Gastroesophageal sphincter (tissue), 4 donors: ENCODE measurements around the gene PCDH9. TPM values are rescaled to one million over a fixed set of nuclear protein-coding genes. Genes with fewer than 3 reads are reported as not detected.

Experiments used
- ATAC-seq: fragments of 150-250 bp; one replicate; pipeline ENCODE4 v1.9.1; 2016; ENCODE audit warnings: mild to moderate bottlenecking, moderate library complexity
- H3K27ac ChIP-seq, 4 donors: fragments of 200-600 bp; sonication (generic) in 3 of 4; 1 replicate in 3 of 4; 2 replicates in 1 of 4; pipeline ENCODE4 v1.5.1; 2016 to 2019
- H3K27me3 ChIP-seq: fragments of 200-600 bp; sonication (generic); one replicate; pipeline ENCODE4 v1.5.1; 2019
- H3K36me3 ChIP-seq, 2 donors: fragments of 200-600 bp; sonication (generic); one replicate each; pipeline ENCODE4 v1.5.1; 2019; ENCODE audit warnings: control low read depth in 1 of 2
- H3K4me1 ChIP-seq, 3 donors: fragments of 200-600 bp; sonication (generic); 1 replicate in 2 of 3; 2 replicates in 1 of 3; pipeline ENCODE4 v1.5.1; 2016 to 2019; ENCODE audit warnings: control low read depth in 2 of 3
- H3K4me3 ChIP-seq, 2 donors: fragments of 200-600 bp; sonication (generic); one replicate each; pipeline ENCODE4 v1.5.1; 2019; ENCODE audit warnings: mild to moderate bottlenecking in 1 of 2, moderate library complexity in 1 of 2
- H3K9me3 ChIP-seq, 3 donors: fragments of 200-600 bp; sonication (generic); one replicate each; pipeline ENCODE4 v1.5.1; 2017 to 2019; ENCODE audit warnings: control low read depth in 2 of 3
- CTCF ChIP-seq, 4 experiments: fragments of 200-600 bp in 2 of 4; fragments of 450-650 bp in 2 of 4; sonication (generic) in 1 of 4; IDR thresholded peaks; one replicate each; pipeline ENCODE4 v1.5.1; 2017 to 2019; ENCODE audit warnings: antibody characterized with exemption in 4 of 4, mild to moderate bottlenecking in 2 of 4, moderate library complexity in 2 of 4
- EP300 ChIP-seq: sonication (generic); formaldehyde crosslinking; IDR thresholded peaks from one replicate; pipeline ENCODE4 v1.6.1; 2017; ENCODE audit warnings: antibody characterized with exemption, mild to moderate bottlenecking
- POLR2A ChIP-seq, 2 donors: fragments of 450-650 bp; IDR thresholded peaks; one replicate each; pipeline ENCODE4 v1.6.1; 2017; ENCODE audit warnings: antibody characterized with exemption in 2 of 2, mild to moderate bottlenecking in 2 of 2, moderate library complexity in 1 of 2
- POLR2AphosphoS5 ChIP-seq: sonication (generic); formaldehyde crosslinking; IDR thresholded peaks from one replicate; pipeline ENCODE4 v1.6.1; 2017; ENCODE audit warnings: antibody characterized with exemption
- WGBS, 2 donors: methylation state at CpG; one replicate each; pipeline ENCODE4 v1.1.5; 2018; ENCODE audit warnings: low coverage in 1 of 2; 5-methylcytosine and 5-hydroxymethylcytosine counted together
- total RNA-seq, 4 donors: library from RNA; depleted of rRNA; stranded (reverse); fragments of >200 nt; gene quantifications; one replicate each; pipeline ENCODE4 v1.1.0, GENCODE V29; 2016

PCDH9 gene
- total RNA-seq, 4 donors from 2014 or later: 52.9 to 141 (median 56.5) TPM

- H3K4me1 ChIP-seq: peaks cover 0 to 20% (median 7%) of the 10 kb centered on the region in 3 donors
- WGBS, 2 donors: 71 to 97% methylated on average over 1 to 2 of the region's 2 CpGs
- H3K27ac ChIP-seq: no peak overlapping the region
- ATAC-seq: no peak
- H3K27me3 ChIP-seq: no peaks in the 10 kb centered on the region
- H3K4me3 ChIP-seq: no peak overlapping the region
- no peaks in the 10 kb centered on the region for H3K9me3 ChIP-seq
- H3K36me3 ChIP-seq: no peaks in the 10 kb centered on the region
- no peak for TF ChIP-seq EP300
Observed at GRCh38 chr13:66659286-66659685, 570.9 kb downstream of the PCDH9 start.

- H3K9me3 ChIP-seq: no peaks in the 10 kb centered on the region
- no peaks in the 10 kb centered on the region for H3K27me3 ChIP-seq
- ATAC-seq: peak; percentile 71
- TF ChIP-seq POLR2AphosphoS5 (peak; percentile 39), EP300 (no peak), CTCF (IDR thresholded peaks at IDR 0.05) (no peak), POLR2A (IDR thresholded peaks at IDR 0.05) (no peak)
- H3K4me3 ChIP-seq: no peak overlapping the region
- H3K27ac ChIP-seq: peak overlapping the region in 2 of 4 donors; percentile 12 to 57
- 13 to 29% methylated on average over 6 of the region's 6 CpGs for WGBS, 2 donors
- no peaks in the 10 kb centered on the region for H3K36me3 ChIP-seq
- H3K4me1 ChIP-seq: peaks cover 0 to 20% (median 7%) of the 10 kb centered on the region in 3 donors
Observed at GRCh38 chr13:66657165-66657881, 572.8 kb downstream of the PCDH9 start.

GRCh38 chr13:66655847-66656454, 574.2 kb downstream of the PCDH9 start:
- H3K27me3 ChIP-seq: no peaks in the 10 kb centered on the region
- WGBS, 2 donors: 71 to 84% methylated on average over 2 of the region's 2 CpGs
- no peaks in the 10 kb centered on the region for H3K36me3 ChIP-seq
- H3K4me1 ChIP-seq: peaks cover 0 to 20% (median 7%) of the 10 kb centered on the region in 3 donors
- H3K9me3 ChIP-seq: no peaks in the 10 kb centered on the region
- H3K4me3 ChIP-seq: no peak overlapping the region
- no peak for TF ChIP-seq POLR2AphosphoS5
- TF ChIP-seq POLR2A (IDR thresholded peaks at IDR 0.05): no peak
- TF ChIP-seq CTCF (IDR thresholded peaks at IDR 0.05): no peak
- TF ChIP-seq EP300: no peak
- no peak for ATAC-seq
- H3K27ac ChIP-seq: no peak overlapping the region

- Histone ChIP-seq H3K9me3 (no peaks in the 10 kb centered on the region), H3K4me3 (no peak overlapping the region), H3K27me3 (no peaks in the 10 kb centered on the region), H3K36me3 (no peaks in the 10 kb centered on the region), H3K27ac (no peak overlapping the region), H3K4me1 (no peaks in the 10 kb centered on the region)
- TF ChIP-seq CTCF (IDR thresholded peaks at IDR 0.05) (no peak), EP300 (no peak), POLR2A (IDR thresholded peaks at IDR 0.05) (no peak), POLR2AphosphoS5 (no peak)
- 88 to 95% methylated on average over 3 of the region's 3 CpGs for WGBS, 2 donors
- ATAC-seq: no peak
Observed at GRCh38 chr13:66644855-66645460, 585.2 kb downstream of the PCDH9 start.

- Histone ChIP-seq H3K4me3 (no peak overlapping the region), H3K27me3 (no peaks in the 10 kb centered on the region), H3K27ac (no peak overlapping the region), H3K4me1 (no peaks in the 10 kb centered on the region), H3K36me3 (no peaks in the 10 kb centered on the region), H3K9me3 (no peaks in the 10 kb centered on the region)
- TF ChIP-seq POLR2A (IDR thresholded peaks at IDR 0.05) (no peak), CTCF (IDR thresholded peaks at IDR 0.05) (no peak), POLR2AphosphoS5 (no peak), EP300 (no peak)
- no peak for ATAC-seq
- WGBS, 2 donors: 86 to 92% methylated on average over 2 of the region's 2 CpGs
Observed at GRCh38 chr13:66640231-66640630, 589.9 kb downstream of the PCDH9 start.
